ENCODE results near the gene FLRT2. TPM values are rescaled to one million over a fixed set of nuclear protein-coding genes. Genes with fewer than 3 reads are reported as not detected.

The FLRT2 gene
- total and polyA plus RNA-seq, 10 donors = 7.8 to 63.9 (median 23.8) TPM

GRCh38 chr14:85574853-85575616, 45.1 kb downstream of the FLRT2 start:
- Histone ChIP-seq H3K27me3 (replicated peaks in 1 of 7) (no peaks in the 10 kb centered on the region), H3K4me3 (no peak overlapping the region), H3K4me1 (no peaks in the 10 kb centered on the region), H3K9me3 (no peaks in the 10 kb centered on the region), H3K27ac (no peak overlapping the region), H3K36me3 (no peaks in the 10 kb centered on the region)
- 75 to 86% (median 78%) methylated on average over 3 of the region's 3 CpGs for WGBS, 5 donors
- intact Hi-C loops (cut with DNase I; ENCODE audit: low total_unique reads) = no loop called here
- DNase-seq = no peak
- TF ChIP-seq POLR2A (IDR thresholded peaks at IDR 0.05) (no peak), POLR2AphosphoS5 (IDR thresholded peaks at IDR 0.05) (no peak)
- TF ChIP-seq, protein P1, sequence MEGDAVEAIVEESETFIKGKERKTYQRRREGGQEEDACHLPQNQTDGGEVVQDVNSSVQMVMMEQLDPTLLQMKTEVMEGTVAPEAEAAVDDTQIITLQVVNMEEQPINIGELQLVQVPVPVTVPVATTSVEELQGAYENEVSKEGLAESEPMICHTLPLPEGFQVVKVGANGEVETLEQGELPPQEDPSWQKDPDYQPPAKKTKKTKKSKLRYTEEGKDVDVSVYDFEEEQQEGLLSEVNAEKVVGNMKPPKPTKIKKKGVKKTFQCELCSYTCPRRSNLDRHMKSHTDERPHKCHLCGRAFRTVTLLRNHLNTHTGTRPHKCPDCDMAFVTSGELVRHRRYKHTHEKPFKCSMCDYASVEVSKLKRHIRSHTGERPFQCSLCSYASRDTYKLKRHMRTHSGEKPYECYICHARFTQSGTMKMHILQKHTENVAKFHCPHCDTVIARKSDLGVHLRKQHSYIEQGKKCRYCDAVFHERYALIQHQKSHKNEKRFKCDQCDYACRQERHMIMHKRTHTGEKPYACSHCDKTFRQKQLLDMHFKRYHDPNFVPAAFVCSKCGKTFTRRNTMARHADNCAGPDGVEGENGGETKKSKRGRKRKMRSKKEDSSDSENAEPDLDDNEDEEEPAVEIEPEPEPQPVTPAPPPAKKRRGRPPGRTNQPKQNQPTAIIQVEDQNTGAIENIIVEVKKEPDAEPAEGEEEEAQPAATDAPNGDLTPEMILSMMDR (IDR thresholded peaks at IDR 0.05 in 8 of 11, conservative IDR thresholded peaks at IDR 0.05 in 3 of 11) = no peak

DNA sequence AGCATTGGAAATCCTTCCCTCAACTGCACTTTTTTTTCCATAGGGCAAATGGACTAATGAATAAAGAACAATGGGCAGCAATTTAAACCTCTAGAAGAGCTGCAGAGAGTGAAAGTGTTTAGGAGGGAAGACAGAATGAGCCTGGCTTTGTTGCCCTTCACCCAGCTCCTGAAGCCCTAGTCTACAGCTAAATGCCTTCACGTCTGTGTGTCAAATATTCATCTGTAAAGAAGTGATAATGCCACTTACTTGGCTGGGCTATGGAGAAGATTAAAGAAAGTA, 45.6 kb downstream of the FLRT2 start:
- no peaks in the 10 kb centered on the region for H3K36me3 ChIP-seq
- no peak overlapping the region for H3K4me3 ChIP-seq
- intact Hi-C loops (cut with DNase I; ENCODE audit: low total_unique reads) = no loop called here
- H3K27me3 ChIP-seq (replicated peaks in 1 of 7) = no peaks in the 10 kb centered on the region
- no peak for TF ChIP-seq POLR2AphosphoS5 (IDR thresholded peaks at IDR 0.05)
- TF ChIP-seq POLR2A (IDR thresholded peaks at IDR 0.05) = no peak
- TF ChIP-seq, protein P1 (IDR thresholded peaks at IDR 0.05 in 8 of 11, conservative IDR thresholded peaks at IDR 0.05 in 3 of 11) = no peak
- 60 to 94% (median 86%) methylated on average over 1 of the region's 1 CpG for whole genome bisulfite sequencing, 5 donors
- no peak overlapping the region for H3K27ac ChIP-seq
- H3K4me1 ChIP-seq = no peaks in the 10 kb centered on the region
- no peak for DNase-seq
- H3K9me3 ChIP-seq = no peaks in the 10 kb centered on the region

DNA sequence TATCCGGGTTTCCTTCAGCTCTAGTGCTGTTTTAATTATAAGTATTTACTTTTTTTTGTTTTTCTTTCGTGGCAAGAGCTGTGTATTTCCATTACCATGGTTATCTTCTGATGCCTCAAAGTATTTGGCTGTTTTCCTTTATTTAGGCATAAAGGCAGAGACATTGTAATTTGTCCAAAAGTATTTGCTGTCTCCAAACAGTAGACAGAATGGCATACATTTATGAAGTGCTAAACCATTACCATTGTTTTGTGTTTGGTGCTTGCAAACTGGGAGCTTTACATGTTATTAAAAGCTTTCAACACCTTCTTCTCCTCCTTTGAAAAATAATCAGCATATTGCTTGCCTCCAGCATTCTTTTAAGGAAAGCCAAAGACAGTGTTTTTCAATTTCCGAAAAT, 46.3 kb downstream of the FLRT2 start:
- intact Hi-C loops (cut with DNase I; ENCODE audit: low total_unique reads) = no loop called here
- Histone ChIP-seq H3K27ac (no peak overlapping the region), H3K27me3 (replicated peaks in 1 of 7) (no peaks in the 10 kb centered on the region), H3K4me1 (no peaks in the 10 kb centered on the region), H3K9me3 (no peaks in the 10 kb centered on the region), H3K4me3 (no peak overlapping the region), H3K36me3 (no peaks in the 10 kb centered on the region)
- TF ChIP-seq, protein P1 (IDR thresholded peaks at IDR 0.05 in 8 of 11, conservative IDR thresholded peaks at IDR 0.05 in 3 of 11) = no peak
- TF ChIP-seq POLR2A (IDR thresholded peaks at IDR 0.05) (no peak), POLR2AphosphoS5 (IDR thresholded peaks at IDR 0.05) (no peak)
- no peak for DNase-seq
- WGBS, 5 donors = 50 to 75% (median 67%) methylated on average over 3 of the region's 3 CpGs

- WGBS, 5 donors = 76 to 90% (median 85%) methylated on average over 5 of the region's 5 CpGs
- TF ChIP-seq POLR2A (IDR thresholded peaks at IDR 0.05) (no peak), POLR2AphosphoS5 (IDR thresholded peaks at IDR 0.05) (no peak)
- DNase-seq = no peak
- no peak overlapping the region for H3K27ac ChIP-seq
- H3K36me3 ChIP-seq = no peaks in the 10 kb centered on the region
- H3K4me1 ChIP-seq = no peaks in the 10 kb centered on the region
- no peaks in the 10 kb centered on the region for H3K9me3 ChIP-seq
- intact Hi-C loops (cut with DNase I; ENCODE audit: low total_unique reads) = no loop called here
- no peak overlapping the region for H3K4me3 ChIP-seq
- H3K27me3 ChIP-seq (replicated peaks in 1 of 7) = no peaks in the 10 kb centered on the region
Measured at GRCh38 chr14:85576848-85577542, 47.1 kb downstream of the FLRT2 start.
